ENCODE results near the gene ANKRD34C.

DNA sequence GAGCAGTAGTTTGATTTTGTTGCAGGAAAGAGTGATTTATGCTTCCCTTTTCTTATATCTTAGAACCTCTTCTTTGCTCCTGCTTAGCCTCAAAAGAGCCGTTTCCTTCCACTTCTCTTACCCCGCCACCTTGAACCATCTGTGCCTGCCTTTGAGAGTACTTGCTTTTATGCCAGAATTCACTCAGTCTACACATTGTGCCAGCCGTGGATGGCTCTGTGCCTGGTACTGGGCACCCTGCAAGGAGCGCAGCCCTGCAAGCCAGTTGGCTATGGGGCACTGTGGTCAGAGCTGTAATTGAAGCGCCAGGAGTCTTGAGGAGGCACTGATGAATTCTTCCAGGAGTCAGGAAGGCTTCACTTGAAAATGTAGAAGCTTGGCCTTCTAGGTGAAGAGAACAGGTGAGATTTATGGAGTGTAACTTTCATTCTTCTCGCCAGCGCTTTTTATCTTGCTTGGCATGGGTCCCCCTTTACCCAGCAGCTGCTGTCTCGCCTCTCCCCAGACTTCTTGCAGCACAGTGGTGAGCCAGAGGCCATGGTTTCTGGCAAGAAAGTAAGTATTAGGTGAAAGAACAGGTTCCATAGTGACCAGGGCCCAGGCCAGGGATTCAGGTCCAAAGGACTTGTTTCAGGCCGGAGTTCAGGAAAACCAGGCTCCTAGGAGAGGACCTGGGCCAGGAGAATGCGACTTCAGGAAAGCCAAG is 33.3 kb downstream of the ANKRD34C start:
- TF ChIP-seq ZFX (IDR thresholded peaks at IDR 0.05) (no peak), CTCF (conservative IDR thresholded peaks at IDR 0.05) (no peak)

Measured in C4-2B (cell line).